GM18909 (cell line): Measurements from ENCODE around the gene EED.
A peak's percentile ranks its signal among the peaks of the same experiment; 100 is the strongest.
"Not testable (repeated sequence)": the region's sequence is repeated elsewhere in the genome, so short reads cannot be mapped to it uniquely, and the experiment has no call there.

Source experiments
- ATAC-seq: cut with Tn5 transposase; IDR thresholded peaks from one replicate; pipeline ENCODE4 v1.9.1; 2021; ENCODE audit warnings: mild to moderate bottlenecking; ENCODE audit not compliant: unreplicated experiment, poor library complexity

Gene EED

GRCh38 chr11:86218125-86219084, 26.1 kb upstream of the EED start:
- ATAC-seq, result peak; percentile 50

DNA sequence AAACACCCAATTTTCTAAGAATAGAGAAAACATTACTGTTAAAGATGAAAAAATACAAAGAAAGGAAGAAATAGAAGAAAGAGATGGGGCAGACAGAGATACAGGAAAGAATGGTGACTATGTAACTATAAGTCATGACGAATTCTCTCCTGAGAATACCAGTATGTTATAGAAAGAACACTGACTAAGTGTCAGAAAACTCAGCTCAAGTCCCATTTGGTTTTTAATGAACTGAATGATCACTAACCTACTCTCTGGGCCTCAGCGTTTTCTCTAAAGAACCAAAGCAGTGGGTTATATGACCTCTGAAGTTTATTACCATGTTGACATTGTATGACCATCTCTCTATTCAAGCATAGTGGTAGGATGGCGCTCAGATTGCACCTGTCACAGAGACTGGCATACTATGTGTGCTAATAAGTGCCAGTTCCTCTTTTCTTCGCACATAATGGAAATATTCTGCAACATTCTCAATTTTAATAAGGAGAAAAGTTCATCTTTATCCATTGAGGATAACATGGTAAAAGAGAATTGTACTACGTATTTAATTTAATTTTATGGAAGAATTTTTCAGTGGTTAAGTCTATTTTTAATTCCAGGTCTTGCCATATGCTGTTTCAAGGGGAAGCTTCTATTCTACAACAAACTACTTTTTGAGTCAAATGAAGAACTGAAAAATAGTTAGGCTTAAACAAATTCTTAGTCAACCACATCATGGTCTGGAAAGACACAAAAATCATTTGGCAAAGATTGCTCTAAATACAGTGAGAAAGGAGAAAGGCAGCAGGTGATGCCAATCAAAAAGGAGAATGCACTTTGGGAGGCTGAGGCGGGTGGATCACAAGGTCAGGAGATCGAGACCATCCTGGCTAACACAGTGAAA, 25.0 kb upstream of the EED start:
- peak; percentile 84 for ATAC-seq

- no peak for ATAC-seq
Measured at GRCh38 chr11:86220653-86221052, 23.9 kb upstream of the EED start.

DNA sequence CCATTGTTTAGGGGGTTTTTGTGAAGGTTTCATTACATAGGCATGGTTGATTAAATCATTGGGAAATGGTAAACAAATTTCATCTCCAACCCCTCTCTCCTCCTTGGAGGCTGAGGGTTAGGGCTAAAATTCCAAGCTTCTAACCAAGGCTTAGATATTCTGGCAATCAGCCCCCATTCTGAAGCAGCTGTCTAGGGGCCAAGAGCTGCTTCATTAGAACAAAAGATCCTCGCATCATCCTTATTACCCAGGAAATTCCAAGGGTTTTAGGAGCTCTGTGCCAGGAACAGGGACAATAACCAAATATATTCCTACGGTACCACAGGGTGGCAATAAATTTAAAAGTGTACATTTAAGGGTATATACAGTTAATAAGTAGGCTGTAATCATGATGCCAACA, 22.5 kb upstream of the EED start:
- ATAC-seq, result no peak

DNA sequence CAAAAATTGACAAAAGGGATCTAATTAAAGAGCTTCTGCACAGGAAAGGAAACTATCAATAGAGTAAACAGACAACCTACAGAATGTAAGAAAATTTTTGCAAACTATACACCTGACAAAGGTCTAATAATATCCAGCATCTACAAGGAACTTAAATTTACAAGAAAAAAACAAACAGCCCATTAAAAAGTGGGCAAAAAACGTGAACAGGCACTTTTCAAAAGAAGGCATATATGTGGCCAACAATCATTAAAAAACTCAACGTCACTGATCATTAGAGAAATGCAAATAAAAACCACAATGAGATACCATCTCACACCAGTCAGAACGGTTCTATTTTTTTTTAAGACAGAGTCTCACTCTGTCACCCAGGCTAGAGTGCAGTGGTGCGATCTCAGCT, 20.0 kb upstream of the EED start:
- not testable (repeated sequence) for ATAC-seq

GRCh38 chr11:86225344-86225743, 19.2 kb upstream of the EED start:
- ATAC-seq, result not testable (repeated sequence)

DNA sequence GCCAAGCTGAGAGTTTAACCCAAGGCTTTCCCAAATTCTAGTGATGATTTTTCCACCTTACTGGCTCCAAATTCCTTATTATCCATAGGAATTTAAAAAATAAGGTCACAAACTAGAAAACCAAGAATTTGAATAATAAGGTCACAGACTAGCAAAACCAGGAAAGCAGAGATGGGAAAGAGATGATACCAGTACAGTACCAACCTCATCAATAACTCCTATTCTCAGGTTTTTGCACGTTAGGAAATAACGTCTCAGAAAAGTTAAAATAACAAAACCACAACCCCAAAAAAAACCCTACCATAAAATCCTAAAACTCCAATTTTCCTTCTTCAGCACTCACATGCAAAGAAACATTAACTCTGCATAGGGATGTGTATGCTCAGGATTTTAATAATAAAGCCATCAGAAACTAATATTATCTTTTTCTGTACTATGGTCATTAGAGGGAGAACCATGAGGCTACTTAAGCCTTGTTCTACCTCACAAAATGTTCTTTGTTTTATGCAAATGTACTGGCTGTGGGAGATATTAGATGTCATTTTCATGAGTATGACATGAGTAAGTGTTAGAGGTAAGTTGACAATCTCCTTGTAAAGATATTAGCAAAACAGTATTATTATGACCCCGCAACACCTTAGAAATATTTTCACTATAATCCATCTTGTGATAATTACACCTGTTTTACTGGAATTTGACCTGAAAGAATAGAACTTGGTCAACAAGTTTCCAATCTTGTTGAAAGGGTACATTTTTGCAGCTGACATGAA, 16.1 kb upstream of the EED start:
- ATAC-seq, result peak; percentile 54

DNA sequence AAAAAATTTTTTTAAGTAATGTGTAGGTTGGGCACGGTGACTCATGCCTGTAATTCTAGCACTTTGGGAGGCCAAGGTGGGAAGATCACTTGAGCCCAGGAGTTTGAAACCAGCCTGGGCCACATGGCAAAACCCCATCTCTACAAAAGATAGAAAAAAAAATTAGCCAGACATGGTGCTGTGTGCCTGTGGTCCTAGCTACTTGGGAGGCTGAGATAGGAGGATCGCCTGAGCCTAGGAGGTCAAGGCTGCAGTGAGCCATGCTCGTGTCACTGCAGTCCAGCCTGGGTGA, 15.6 kb upstream of the EED start:
- not testable (repeated sequence) for ATAC-seq

DNA sequence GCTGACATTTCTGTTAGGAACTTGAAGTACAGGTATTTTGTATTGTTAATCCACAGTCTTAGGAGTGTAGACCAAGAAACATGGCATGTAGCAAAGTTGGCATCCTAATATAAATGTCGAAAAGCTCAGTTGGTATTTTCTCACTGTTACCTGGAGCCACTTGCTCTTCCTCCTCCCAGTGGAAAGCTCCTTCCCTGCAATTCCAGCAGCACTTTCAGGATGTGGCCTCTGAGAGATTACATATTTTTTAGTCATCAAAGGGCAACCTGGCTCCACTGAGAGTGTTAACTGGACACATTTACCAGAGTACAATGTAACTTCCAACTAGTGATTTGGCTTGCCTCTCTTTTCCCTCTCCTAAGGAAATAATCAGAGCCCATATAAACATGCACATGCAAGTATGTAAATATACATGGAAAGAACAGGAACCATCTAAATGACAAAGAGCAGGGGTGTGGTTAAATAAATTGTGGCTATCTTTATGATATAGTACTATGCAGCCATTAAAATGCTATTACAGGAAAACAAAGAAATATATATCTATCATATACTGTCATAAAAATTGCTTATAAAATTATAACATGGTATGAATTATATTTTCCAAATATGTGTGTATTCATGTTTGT, 14.3 kb upstream of the EED start:
- ATAC-seq, result no peak

- ATAC-seq, result no peak
Measured at GRCh38 chr11:86230921-86231434, 13.6 kb upstream of the EED start.

DNA sequence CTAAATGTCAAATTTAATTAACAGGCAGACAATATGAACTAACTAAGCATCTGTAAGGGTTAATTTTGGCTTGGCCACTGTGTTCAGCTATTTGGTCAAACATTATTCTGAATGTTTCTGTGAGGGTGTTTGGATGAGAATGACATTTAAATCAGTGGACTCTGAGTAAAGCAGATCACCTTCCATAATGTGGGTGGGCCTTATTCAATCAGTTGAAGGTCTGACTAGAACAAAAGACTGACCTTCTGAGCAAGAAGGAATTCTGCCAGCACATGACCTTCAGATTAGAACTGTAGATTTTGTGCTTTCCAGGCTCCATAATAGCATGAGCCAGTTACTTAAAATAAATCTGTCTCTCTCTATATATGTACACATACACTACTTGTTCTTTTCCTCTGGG, 12.0 kb upstream of the EED start:
- ATAC-seq, result no peak

- ATAC-seq, result no peak
Measured at GRCh38 chr11:86234831-86235461, 9.6 kb upstream of the EED start.

- no peak for ATAC-seq
Measured at GRCh38 chr11:86237267-86237804, 7.2 kb upstream of the EED start.

DNA sequence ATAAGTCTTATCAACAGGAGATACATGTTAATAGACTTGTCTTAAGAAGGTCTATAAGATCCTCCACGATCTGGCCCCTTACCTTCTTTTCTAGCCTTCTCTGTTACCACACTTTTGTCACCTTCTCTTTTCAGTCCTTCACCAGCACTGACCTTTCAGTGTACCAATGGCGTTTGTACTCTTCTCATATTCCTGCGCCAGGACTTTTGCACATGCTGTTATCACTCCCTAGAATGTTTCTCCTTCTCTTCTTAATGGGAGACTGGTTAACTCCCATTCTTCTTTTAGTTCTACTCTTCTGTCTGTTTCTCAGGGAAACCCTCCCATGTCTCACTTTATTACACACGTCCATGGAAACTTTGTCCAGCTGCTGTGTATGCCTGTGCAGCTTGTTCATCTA, 4.4 kb upstream of the EED start:
- ATAC-seq, result no peak

- no peak for ATAC-seq
Measured at GRCh38 chr11:86241956-86242535, 2.5 kb upstream of the EED start.

- no peak for ATAC-seq
Measured at GRCh38 chr11:86243396-86243795, 1.2 kb upstream of the EED start.

- ATAC-seq, result peak; percentile 78
Measured at GRCh38 chr11:86244063-86244521, 461 bp upstream of the EED start.

DNA sequence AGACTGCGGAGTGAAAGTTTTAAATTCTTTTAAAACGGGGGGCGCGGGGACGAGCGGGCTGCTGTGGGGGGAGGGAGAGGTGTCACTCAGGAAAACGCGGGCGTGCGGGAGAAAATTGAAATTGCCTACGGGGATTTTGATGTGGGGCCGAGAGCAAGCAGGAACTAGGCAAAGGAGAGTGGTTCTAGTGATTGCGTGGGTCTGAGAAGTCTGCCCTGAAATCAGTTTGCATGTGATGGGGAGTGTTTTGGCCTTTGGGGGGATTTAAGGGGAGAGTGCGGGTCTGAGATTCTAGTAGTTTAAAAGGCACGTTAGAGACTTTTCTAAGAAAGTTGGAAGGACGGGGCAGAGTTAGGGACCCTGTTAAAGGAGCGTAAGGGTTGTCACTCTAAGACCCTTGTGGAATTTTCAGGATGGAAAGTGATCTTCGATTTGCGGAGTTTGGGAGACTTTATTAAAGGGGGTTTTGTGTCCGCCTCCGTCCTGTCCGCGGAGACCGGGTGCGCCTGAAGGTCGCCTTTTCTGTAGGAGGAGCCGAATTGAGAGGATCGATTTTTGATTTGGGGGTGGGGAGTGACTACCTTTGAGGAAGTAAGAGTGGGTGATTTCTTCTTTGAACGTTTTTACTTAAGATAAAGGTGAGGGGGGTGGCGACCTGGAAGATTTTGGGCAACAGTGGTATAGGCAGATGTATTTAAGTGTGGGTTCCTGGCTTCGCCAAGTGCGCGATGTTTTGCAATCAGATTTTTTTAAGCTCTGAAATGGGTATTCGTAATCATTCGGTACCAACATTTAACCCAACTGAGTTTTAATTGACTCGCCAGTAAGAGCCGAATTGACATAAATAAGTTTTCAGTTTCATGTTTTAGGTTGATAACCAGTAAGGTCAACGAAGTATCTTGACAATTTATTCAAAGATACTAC, 1.1 kb downstream of the EED start:
- peak; percentile 31 for ATAC-seq
